ENCODE results near the gene KDM5C. TPM values are rescaled to one million over a fixed set of nuclear protein-coding genes. Genes with fewer than 3 reads are reported as not detected.

KDM5C gene
- total RNA-seq, 1 experiment from 2014 or later = 89.8 TPM

- Histone ChIP-seq H2AFZ (ENCODE audit: low read length) (no peak overlapping the region), H3K4me1 (ENCODE audit: insufficient read depth, low read length) (no peaks in the 10 kb centered on the region; the same call in 1 of the 2 replicates), H3K9me2 (replicated peaks; ENCODE audit: low read length) (no peaks in the 10 kb centered on the region), H3K9ac (ENCODE audit: low read length) (no peak overlapping the region), H3F3A (ENCODE audit: low read length, unreplicated experiment) (no peaks in the 10 kb centered on the region), H3K36me3 (ENCODE audit: low read depth, low read length) (no peaks in the 10 kb centered on the region), H4K20me1 (ENCODE audit: low read length) (no peaks in the 10 kb centered on the region), H3K27ac (ENCODE audit: low read length) (peak overlapping the region; percentile 20; the same call in 1 of the 2 replicates), H3K4me3 (ENCODE audit: low read length) (no peak overlapping the region), H3K9me3 (ENCODE audit: low read length) (no peaks in the 10 kb centered on the region), H3K79me2 (ENCODE audit: low read length) (no peaks in the 10 kb centered on the region), H3K27me3 (ENCODE audit: low read length) (no peaks in the 10 kb centered on the region), H3K4me2 (ENCODE audit: low read length) (no peak overlapping the region)
- ChIA-PET POLR2A (ENCODE audit: unreplicated experiment) (no interaction called here), CTCF (no interaction called here)
- peak; percentile 44 for DNase-seq
- TF ChIP-seq CTCF (conservative IDR thresholded peaks at IDR 0.05; ENCODE audit: low read depth, low read length) (no peak), EZH2 (IDR thresholded peaks at IDR 0.05; ENCODE audit: low read length, unreplicated experiment) (no peak)
- no TSS peak for BruUV-seq (replicated peaks)
- ATAC-seq = no peak
- intact Hi-C loops (cut with micrococcal nuclease) = loop anchor here (2.0 to 5.0 kb wide), 2 partner anchors 39 to 64 kb away; no protein-coding TSS in a partner anchor
These were observed 22.9 kb upstream of the KDM5C start for GRCh38 chrX:53247928-53248327.

- no peaks in the 10 kb centered on the region; the same call in 1 of the 2 replicates for H3K4me1 ChIP-seq (ENCODE audit: insufficient read depth, low read length)
- H2AFZ ChIP-seq (ENCODE audit: low read length) = no peak overlapping the region
- H3K4me2 ChIP-seq (ENCODE audit: low read length) = no peak overlapping the region
- POLR2A ChIA-PET (ENCODE audit: unreplicated experiment) = no interaction called here
- DNase-seq (no peak), ATAC-seq (no peak)
- H4K20me1 ChIP-seq (ENCODE audit: low read length) = no peaks in the 10 kb centered on the region
- CTCF ChIA-PET = no interaction called here
- H3K4me3 ChIP-seq (ENCODE audit: low read length) = no peak overlapping the region
- intact Hi-C loops (cut with micrococcal nuclease) = loop anchor here (5.0 kb wide), 1 partner anchor 66 kb away; no protein-coding TSS in a partner anchor
- no peak overlapping the region for H3K27ac ChIP-seq (ENCODE audit: low read length)
- H3K79me2 ChIP-seq (ENCODE audit: low read length) = no peaks in the 10 kb centered on the region
- TF ChIP-seq EZH2 (IDR thresholded peaks at IDR 0.05; ENCODE audit: low read length, unreplicated experiment) (no peak), EZH2phosphoT487 (IDR thresholded peaks at IDR 0.05; ENCODE audit: borderline replicate concordance, low read length) (no peak), CTCF (conservative IDR thresholded peaks at IDR 0.05; ENCODE audit: low read depth, low read length) (no peak)
- no peaks in the 10 kb centered on the region for H3K9me3 ChIP-seq (ENCODE audit: low read length)
- BruUV-seq (replicated peaks) = no TSS peak
- H3K36me3 ChIP-seq (ENCODE audit: low read depth, low read length) = no peaks in the 10 kb centered on the region
- no peaks in the 10 kb centered on the region for H3F3A ChIP-seq (ENCODE audit: low read length, unreplicated experiment)
- H3K27me3 ChIP-seq (ENCODE audit: low read length) = no peaks in the 10 kb centered on the region
- no peak overlapping the region for H3K9ac ChIP-seq (ENCODE audit: low read length)
- no peaks in the 10 kb centered on the region for H3K9me2 ChIP-seq (replicated peaks; ENCODE audit: low read length)
These were observed 21.2 kb upstream of the KDM5C start for GRCh38 chrX:53246231-53246630.

GRCh38 chrX:53244610-53245009 is 19.6 kb upstream of the KDM5C start:
- intact Hi-C loops (cut with micrococcal nuclease) = loop anchor here (5.0 kb wide), 1 partner anchor 68 kb away; no protein-coding TSS in a partner anchor
- H3K27ac ChIP-seq (ENCODE audit: low read length) = no peak overlapping the region
- H3K4me3 ChIP-seq (ENCODE audit: low read length) = no peak overlapping the region
- no peak for TF ChIP-seq EZH2 (IDR thresholded peaks at IDR 0.05; ENCODE audit: low read length, unreplicated experiment)
- peak; percentile 62 for TF ChIP-seq CTCF (conservative IDR thresholded peaks at IDR 0.05; ENCODE audit: low read depth, low read length)
- no peak for TF ChIP-seq EZH2phosphoT487 (IDR thresholded peaks at IDR 0.05; ENCODE audit: borderline replicate concordance, low read length)
- no peak overlapping the region for H3K9ac ChIP-seq (ENCODE audit: low read length)
- no peak overlapping the region for H2AFZ ChIP-seq (ENCODE audit: low read length)
- no peaks in the 10 kb centered on the region for H3K9me2 ChIP-seq (replicated peaks; ENCODE audit: low read length)
- DNase-seq = peak; percentile 22
- no peaks in the 10 kb centered on the region for H3K79me2 ChIP-seq (ENCODE audit: low read length)
- H3K36me3 ChIP-seq (ENCODE audit: low read depth, low read length) = no peaks in the 10 kb centered on the region
- H3F3A ChIP-seq (ENCODE audit: low read length, unreplicated experiment) = no peaks in the 10 kb centered on the region
- H3K27me3 ChIP-seq (ENCODE audit: low read length) = no peaks in the 10 kb centered on the region
- H3K4me2 ChIP-seq (ENCODE audit: low read length) = no peak overlapping the region
- no peaks in the 10 kb centered on the region for H4K20me1 ChIP-seq (ENCODE audit: low read length)
- ATAC-seq = no peak
- no TSS peak for BruUV-seq (replicated peaks)
- H3K9me3 ChIP-seq (ENCODE audit: low read length) = no peaks in the 10 kb centered on the region
- POLR2A ChIA-PET (ENCODE audit: unreplicated experiment) = no interaction called here
- CTCF ChIA-PET = interaction anchor here (0.6 kb wide), 1 partner anchor 88 kb away, joined by 3 read pairs; no protein-coding TSS in a partner anchor
- no peaks in the 10 kb centered on the region; the same call in 1 of the 2 replicates for H3K4me1 ChIP-seq (ENCODE audit: insufficient read depth, low read length)

Measured in PC-3 (cell line).